Prostate gland (tissue), 2 donors: ENCODE results near the gene MLST8.

ENCODE experiments used
- CTCF ChIP-seq, 4 experiments: fragments of 200-600 bp in 2 of 4; fragments of 450-650 bp in 2 of 4; sonication (generic) in 2 of 4; IDR thresholded peaks; 1 replicate in 3 of 4; 2 replicates in 1 of 4; pipeline ENCODE4 v1.5.1; 2016 to 2019; ENCODE audit warnings: antibody characterized with exemption in 4 of 4, mild to moderate bottlenecking in 2 of 4, moderate library complexity in 2 of 4
- POLR2AphosphoS5 ChIP-seq: sonication (generic); formaldehyde crosslinking; IDR thresholded peaks from one replicate; pipeline ENCODE4 v1.6.1; 2017; ENCODE audit warnings: antibody characterized with exemption

GRCh38 chr16:2233046-2233775 is 28.0 kb downstream of the MLST8 start:
- TF ChIP-seq POLR2AphosphoS5 (no peak), CTCF (IDR thresholded peaks at IDR 0.05) (no peak)
